ENCODE measurements around the gene GRAP.

GRAP gene

GRCh38 chr17:19014628-19015215 is 32.0 kb downstream of the GRAP start:
- Histone ChIP-seq H3K9ac (ENCODE audit: low read depth, low read length) (no peak overlapping the region), H3K4me1 (ENCODE audit: control insufficient read depth, insufficient read depth, low read length) (no peaks in the 10 kb centered on the region)

GRCh38 chr17:19013806-19014627 is 32.7 kb downstream of the GRAP start:
- Histone ChIP-seq H3K9me3 (ENCODE audit: control insufficient read depth, insufficient read depth, low read length) (no peaks in the 10 kb centered on the region), H3K27me3 (ENCODE audit: control insufficient read depth, insufficient read depth, low read length) (no peaks in the 10 kb centered on the region), H3K9ac (ENCODE audit: low read depth, low read length) (no peak overlapping the region), H3K36me3 (ENCODE audit: control insufficient read depth, insufficient read depth, low read length) (no peaks in the 10 kb centered on the region), H3K4me1 (ENCODE audit: control insufficient read depth, insufficient read depth, low read length) (no peaks in the 10 kb centered on the region), H3K4me3 (ENCODE audit: low read depth, low read length) (no peak overlapping the region)

More at GRCh38 chr17:19014628-19015215, 32.0 kb downstream of the GRAP start:
- no peaks in the 10 kb centered on the region for H3K9me3 ChIP-seq (ENCODE audit: control insufficient read depth, insufficient read depth, low read length)
- H3K27me3 ChIP-seq (ENCODE audit: control insufficient read depth, insufficient read depth, low read length): no peaks in the 10 kb centered on the region
- H3K4me3 ChIP-seq (ENCODE audit: low read depth, low read length): no peak overlapping the region
- no peaks in the 10 kb centered on the region for H3K36me3 ChIP-seq (ENCODE audit: control insufficient read depth, insufficient read depth, low read length)

- no peak overlapping the region for H3K9ac ChIP-seq (ENCODE audit: low read depth, low read length)
- no peaks in the 10 kb centered on the region for H3K4me1 ChIP-seq (ENCODE audit: control insufficient read depth, insufficient read depth, low read length)
- H3K27me3 ChIP-seq (ENCODE audit: control insufficient read depth, insufficient read depth, low read length): no peaks in the 10 kb centered on the region
- no peaks in the 10 kb centered on the region for H3K36me3 ChIP-seq (ENCODE audit: control insufficient read depth, insufficient read depth, low read length)
- no peaks in the 10 kb centered on the region for H3K9me3 ChIP-seq (ENCODE audit: control insufficient read depth, insufficient read depth, low read length)
- no peak overlapping the region for H3K4me3 ChIP-seq (ENCODE audit: low read depth, low read length)
Observed at GRCh38 chr17:19013226-19013625, 33.5 kb downstream of the GRAP start.

- Histone ChIP-seq H3K4me3 (ENCODE audit: low read depth, low read length) (no peak overlapping the region), H3K36me3 (ENCODE audit: control insufficient read depth, insufficient read depth, low read length) (no peaks in the 10 kb centered on the region), H3K4me1 (ENCODE audit: control insufficient read depth, insufficient read depth, low read length) (no peaks in the 10 kb centered on the region), H3K9ac (ENCODE audit: low read depth, low read length) (no peak overlapping the region), H3K27me3 (ENCODE audit: control insufficient read depth, insufficient read depth, low read length) (no peaks in the 10 kb centered on the region), H3K9me3 (ENCODE audit: control insufficient read depth, insufficient read depth, low read length) (no peaks in the 10 kb centered on the region)
Observed at GRCh38 chr17:19012171-19013080, 34.3 kb downstream of the GRAP start.

GRCh38 chr17:19011581-19011980 is 35.2 kb downstream of the GRAP start:
- H3K4me3 ChIP-seq (ENCODE audit: low read depth, low read length): no peak overlapping the region

GRCh38 chr17:19010729-19011505 is 35.8 kb downstream of the GRAP start:
- Histone ChIP-seq H3K27me3 (ENCODE audit: control insufficient read depth, insufficient read depth, low read length) (no peaks in the 10 kb centered on the region), H3K4me1 (ENCODE audit: control insufficient read depth, insufficient read depth, low read length) (no peaks in the 10 kb centered on the region), H3K4me3 (ENCODE audit: low read depth, low read length) (no peak overlapping the region), H3K9ac (ENCODE audit: low read depth, low read length) (no peak overlapping the region), H3K9me3 (ENCODE audit: control insufficient read depth, insufficient read depth, low read length) (no peaks in the 10 kb centered on the region), H3K36me3 (ENCODE audit: control insufficient read depth, insufficient read depth, low read length) (no peaks in the 10 kb centered on the region)

More at GRCh38 chr17:19011581-19011980, 35.2 kb downstream of the GRAP start:
- Histone ChIP-seq H3K4me1 (ENCODE audit: control insufficient read depth, insufficient read depth, low read length) (no peaks in the 10 kb centered on the region), H3K9me3 (ENCODE audit: control insufficient read depth, insufficient read depth, low read length) (no peaks in the 10 kb centered on the region), H3K36me3 (ENCODE audit: control insufficient read depth, insufficient read depth, low read length) (no peaks in the 10 kb centered on the region), H3K27me3 (ENCODE audit: control insufficient read depth, insufficient read depth, low read length) (no peaks in the 10 kb centered on the region), H3K9ac (ENCODE audit: low read depth, low read length) (no peak overlapping the region)

GRCh38 chr17:19009970-19010369 is 36.8 kb downstream of the GRAP start:
- no peaks in the 10 kb centered on the region for H3K36me3 ChIP-seq (ENCODE audit: control insufficient read depth, insufficient read depth, low read length)
- no peaks in the 10 kb centered on the region for H3K9me3 ChIP-seq (ENCODE audit: control insufficient read depth, insufficient read depth, low read length)
- H3K27me3 ChIP-seq (ENCODE audit: control insufficient read depth, insufficient read depth, low read length): no peaks in the 10 kb centered on the region
- no peaks in the 10 kb centered on the region for H3K4me1 ChIP-seq (ENCODE audit: control insufficient read depth, insufficient read depth, low read length)
- H3K9ac ChIP-seq (ENCODE audit: low read depth, low read length): no peak overlapping the region
- no peak overlapping the region for H3K4me3 ChIP-seq (ENCODE audit: low read depth, low read length)

GRCh38 chr17:19006698-19007097 is 40.1 kb downstream of the GRAP start:
- Histone ChIP-seq H3K9ac (ENCODE audit: low read depth, low read length) (no peak overlapping the region), H3K4me1 (ENCODE audit: control insufficient read depth, insufficient read depth, low read length) (peaks cover 8% of the 10 kb centered on the region), H3K36me3 (ENCODE audit: control insufficient read depth, insufficient read depth, low read length) (peaks cover under 1% of the 10 kb centered on the region), H3K4me3 (ENCODE audit: low read depth, low read length) (no peak overlapping the region), H3K27me3 (ENCODE audit: control insufficient read depth, insufficient read depth, low read length) (no peaks in the 10 kb centered on the region), H3K9me3 (ENCODE audit: control insufficient read depth, insufficient read depth, low read length) (no peaks in the 10 kb centered on the region)

- H3K27me3 ChIP-seq (ENCODE audit: control insufficient read depth, insufficient read depth, low read length): no peaks in the 10 kb centered on the region
- H3K4me1 ChIP-seq (ENCODE audit: control insufficient read depth, insufficient read depth, low read length): peaks cover 8% of the 10 kb centered on the region
- H3K9me3 ChIP-seq (ENCODE audit: control insufficient read depth, insufficient read depth, low read length): no peaks in the 10 kb centered on the region
Observed at GRCh38 chr17:19005789-19006430, 40.8 kb downstream of the GRAP start.

GRCh38 chr17:19005137-19005773 is 41.5 kb downstream of the GRAP start:
- Histone ChIP-seq H3K27me3 (ENCODE audit: control insufficient read depth, insufficient read depth, low read length) (no peaks in the 10 kb centered on the region), H3K9me3 (ENCODE audit: control insufficient read depth, insufficient read depth, low read length) (no peaks in the 10 kb centered on the region), H3K36me3 (ENCODE audit: control insufficient read depth, insufficient read depth, low read length) (peaks cover 11% of the 10 kb centered on the region), H3K4me3 (ENCODE audit: low read depth, low read length) (peak overlapping the region; percentile 72), H3K4me1 (ENCODE audit: control insufficient read depth, insufficient read depth, low read length) (peaks cover 8% of the 10 kb centered on the region), H3K9ac (ENCODE audit: low read depth, low read length) (peak overlapping the region; percentile 71)

More at GRCh38 chr17:19005789-19006430, 40.8 kb downstream of the GRAP start:
- Histone ChIP-seq H3K36me3 (ENCODE audit: control insufficient read depth, insufficient read depth, low read length) (peaks cover 9% of the 10 kb centered on the region), H3K4me3 (ENCODE audit: low read depth, low read length) (no peak overlapping the region), H3K9ac (ENCODE audit: low read depth, low read length) (no peak overlapping the region)

All from iPS-15b (cell line).